Measurements from ENCODE around the gene HOXD10.

DNA sequence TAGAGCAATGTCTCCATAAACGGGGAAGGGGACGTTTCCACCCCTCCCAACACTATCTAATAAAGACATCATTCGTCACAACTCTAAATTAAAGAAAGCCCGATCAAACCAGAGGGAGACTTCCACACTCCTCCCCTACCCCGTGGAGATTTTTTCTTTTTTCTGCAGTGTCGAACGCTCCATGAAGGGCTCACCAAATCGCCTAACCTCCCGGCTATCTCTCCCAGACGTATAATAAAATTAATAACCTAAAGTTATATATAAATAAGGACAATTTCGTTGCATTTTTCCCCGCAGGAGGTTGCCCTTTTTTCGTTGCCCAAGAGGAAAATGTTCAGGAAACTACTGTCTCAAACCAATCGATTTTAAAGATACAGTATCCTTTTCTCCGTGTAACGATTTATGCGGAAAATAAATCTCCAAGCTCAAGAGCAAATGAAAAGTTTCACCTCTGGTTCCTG lies 35.2 kb upstream of the HOXD10 start:
- TF ChIP-seq POLR2A (IDR thresholded peaks at IDR 0.05; ENCODE audit: low read depth, low read length) (no peak), POLR2AphosphoS5 (IDR thresholded peaks at IDR 0.05; ENCODE audit: low read depth, low read length) (no peak)

All from GM12892 (cell line).